ENCODE results near the gene ZNF184. TPM values are rescaled to one million over a fixed set of nuclear protein-coding genes. Genes with fewer than 3 reads are reported as not detected.

Gene ZNF184
- total and polyA plus RNA-seq, 9 of the 15 experiments (the other 6 are each of a cell fraction or from before 2014, with no cell fraction given) = 7.6 to 22.2 (median 12.8) TPM

DNA sequence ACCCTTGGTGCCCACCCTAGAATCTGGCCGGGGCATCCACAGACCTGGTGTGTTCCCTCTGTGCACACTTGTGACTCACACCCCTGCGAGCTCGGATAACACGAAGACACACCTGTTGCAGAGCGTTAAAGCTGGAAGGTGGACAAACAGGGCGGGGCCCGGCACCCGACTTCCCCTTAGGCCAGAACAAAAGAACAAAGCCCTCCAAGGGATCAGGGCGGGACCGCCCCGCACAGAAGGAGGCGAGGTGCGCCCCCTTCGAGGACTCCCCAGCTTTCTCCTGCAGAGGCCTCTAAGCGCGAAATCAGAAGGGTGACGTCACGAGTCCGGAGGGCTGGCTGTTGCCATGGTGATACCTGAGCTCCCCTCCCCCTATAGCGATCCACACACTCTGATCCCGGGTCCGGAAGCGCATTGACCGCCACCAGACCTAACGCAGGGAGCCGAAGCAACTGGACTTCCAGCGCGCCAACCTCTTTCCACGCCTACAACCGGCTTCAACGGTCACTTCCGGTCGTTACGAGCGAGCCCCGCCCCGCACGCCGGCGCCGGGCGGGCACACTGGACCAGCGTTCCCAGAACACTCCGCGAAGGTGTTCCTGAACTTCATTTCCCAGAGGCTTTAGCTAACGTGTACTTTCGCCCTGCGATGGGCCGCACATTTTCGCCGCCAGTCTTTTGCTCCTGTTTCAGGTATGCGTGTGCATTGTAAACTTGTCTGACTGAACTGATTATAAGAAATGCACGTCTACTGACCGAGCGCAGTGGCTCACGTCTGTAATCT, at the start of gene ZNF184 (continued):
- TF ChIP-seq, protein P1, sequence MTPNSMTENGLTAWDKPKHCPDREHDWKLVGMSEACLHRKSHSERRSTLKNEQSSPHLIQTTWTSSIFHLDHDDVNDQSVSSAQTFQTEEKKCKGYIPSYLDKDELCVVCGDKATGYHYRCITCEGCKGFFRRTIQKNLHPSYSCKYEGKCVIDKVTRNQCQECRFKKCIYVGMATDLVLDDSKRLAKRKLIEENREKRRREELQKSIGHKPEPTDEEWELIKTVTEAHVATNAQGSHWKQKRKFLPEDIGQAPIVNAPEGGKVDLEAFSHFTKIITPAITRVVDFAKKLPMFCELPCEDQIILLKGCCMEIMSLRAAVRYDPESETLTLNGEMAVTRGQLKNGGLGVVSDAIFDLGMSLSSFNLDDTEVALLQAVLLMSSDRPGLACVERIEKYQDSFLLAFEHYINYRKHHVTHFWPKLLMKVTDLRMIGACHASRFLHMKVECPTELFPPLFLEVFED (CRISPR knock-in tag; conservative IDR thresholded peaks at IDR 0.05) = no peak
- TF ChIP-seq ZC3H11A (IDR thresholded peaks at IDR 0.05; ENCODE audit: low read depth, low read length) (no peak), ZKSCAN3 (CRISPR knock-in tag; IDR thresholded peaks at IDR 0.05) (no peak), ESRRB (CRISPR knock-in tag; IDR thresholded peaks at IDR 0.05; ENCODE audit: borderline replicate concordance) (no peak), MED1 (CRISPR knock-in tag; IDR thresholded peaks at IDR 0.05; ENCODE audit: borderline replicate concordance) (no peak), ZNF696 (CRISPR knock-in tag; conservative IDR thresholded peaks at IDR 0.05) (no peak), HEY1 (CRISPR knock-in tag; IDR thresholded peaks at IDR 0.05; ENCODE audit: borderline replicate concordance) (no peak), NCOR1 (IDR thresholded peaks at IDR 0.05) (peak; percentile 30; the same call in 1 of the 2 replicates), GATA2 (CRISPR knock-in tag; IDR thresholded peaks at IDR 0.05) (no peak), ZBTB17 (CRISPR knock-in tag; IDR thresholded peaks at IDR 0.05) (no peak), ZFP36 (IDR thresholded peaks at IDR 0.05; ENCODE audit: low read depth, low read length, partially characterized antibody) (no peak), HMG20B (CRISPR knock-in tag; IDR thresholded peaks at IDR 0.05) (no peak; the same call in 1 of the 2 replicates), U2AF1 (optimal IDR thresholded peaks at IDR 0.05; ENCODE audit: low read depth, low read length) (no peak)
- TF ChIP-seq, protein P2, sequence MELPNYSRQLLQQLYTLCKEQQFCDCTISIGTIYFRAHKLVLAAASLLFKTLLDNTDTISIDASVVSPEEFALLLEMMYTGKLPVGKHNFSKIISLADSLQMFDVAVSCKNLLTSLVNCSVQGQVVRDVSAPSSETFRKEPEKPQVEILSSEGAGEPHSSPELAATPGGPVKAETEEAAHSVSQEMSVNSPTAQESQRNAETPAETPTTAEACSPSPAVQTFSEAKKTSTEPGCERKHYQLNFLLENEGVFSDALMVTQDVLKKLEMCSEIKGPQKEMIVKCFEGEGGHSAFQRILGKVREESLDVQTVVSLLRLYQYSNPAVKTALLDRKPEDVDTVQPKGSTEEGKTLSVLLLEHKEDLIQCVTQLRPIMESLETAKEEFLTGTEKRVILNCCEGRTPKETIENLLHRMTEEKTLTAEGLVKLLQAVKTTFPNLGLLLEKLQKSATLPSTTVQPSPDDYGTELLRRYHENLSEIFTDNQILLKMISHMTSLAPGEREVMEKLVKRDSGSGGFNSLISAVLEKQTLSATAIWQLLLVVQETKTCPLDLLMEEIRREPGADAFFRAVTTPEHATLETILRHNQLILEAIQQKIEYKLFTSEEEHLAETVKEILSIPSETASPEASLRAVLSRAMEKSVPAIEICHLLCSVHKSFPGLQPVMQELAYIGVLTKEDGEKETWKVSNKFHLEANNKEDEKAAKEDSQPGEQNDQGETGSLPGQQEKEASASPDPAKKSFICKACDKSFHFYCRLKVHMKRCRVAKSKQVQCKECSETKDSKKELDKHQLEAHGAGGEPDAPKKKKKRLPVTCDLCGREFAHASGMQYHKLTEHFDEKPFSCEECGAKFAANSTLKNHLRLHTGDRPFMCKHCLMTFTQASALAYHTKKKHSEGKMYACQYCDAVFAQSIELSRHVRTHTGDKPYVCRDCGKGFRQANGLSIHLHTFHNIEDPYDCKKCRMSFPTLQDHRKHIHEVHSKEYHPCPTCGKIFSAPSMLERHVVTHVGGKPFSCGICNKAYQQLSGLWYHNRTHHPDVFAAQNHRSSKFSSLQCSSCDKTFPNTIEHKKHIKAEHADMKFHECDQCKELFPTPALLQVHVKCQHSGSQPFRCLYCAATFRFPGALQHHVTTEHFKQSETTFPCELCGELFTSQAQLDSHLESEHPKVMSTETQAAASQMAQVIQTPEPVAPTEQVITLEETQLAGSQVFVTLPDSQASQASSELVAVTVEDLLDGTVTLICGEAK (IDR thresholded peaks at IDR 0.05) = peak; percentile 92
- TF ChIP-seq, protein P2 (CRISPR knock-in tag; IDR thresholded peaks at IDR 0.05) = no peak
- TF ChIP-seq, protein P3, sequence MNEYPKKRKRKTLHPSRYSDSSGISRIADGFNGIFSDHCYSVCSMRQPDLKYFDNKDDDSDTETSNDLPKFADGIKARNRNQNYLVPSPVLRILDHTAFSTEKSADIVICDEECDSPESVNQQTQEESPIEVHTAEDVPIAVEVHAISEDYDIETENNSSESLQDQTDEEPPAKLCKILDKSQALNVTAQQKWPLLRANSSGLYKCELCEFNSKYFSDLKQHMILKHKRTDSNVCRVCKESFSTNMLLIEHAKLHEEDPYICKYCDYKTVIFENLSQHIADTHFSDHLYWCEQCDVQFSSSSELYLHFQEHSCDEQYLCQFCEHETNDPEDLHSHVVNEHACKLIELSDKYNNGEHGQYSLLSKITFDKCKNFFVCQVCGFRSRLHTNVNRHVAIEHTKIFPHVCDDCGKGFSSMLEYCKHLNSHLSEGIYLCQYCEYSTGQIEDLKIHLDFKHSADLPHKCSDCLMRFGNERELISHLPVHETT (CRISPR knock-in tag; conservative IDR thresholded peaks at IDR 0.05 in 1 of 2, IDR thresholded peaks at IDR 0.05 in 1 of 2) = peak in 1 of 2 experiments; percentile 68; a peak in 1 of 4 replicates

Measured in K562 (cell line).